SK-N-SH treated with all-trans-retinoic acid at 6 μM for 48 hours (cell line): ENCODE measurements around the gene SPOP.

Source experiments
- ATAC-seq: fragments of 200-7000 bp; cut with Tn5 transposase; 3 replicates; pipeline ENCODE4 v1.9.1; 2020; ENCODE audit warnings: mild to moderate bottlenecking, moderate library complexity
- ARNTL ChIP-seq: fragments of 450-650 bp; formaldehyde crosslinking; IDR thresholded peaks from 2 replicates; pipeline ENCODE4 v1.5.0; 2020; ENCODE audit warnings: low read depth, mild to moderate bottlenecking, moderate library complexity, borderline replicate concordance
- BACH2 ChIP-seq: fragments of 250-450 bp; sonication (Bioruptor Pico); IDR thresholded peaks from 2 replicates; pipeline ENCODE4 v1.9.0; 2021; ENCODE audit warnings: mild to moderate bottlenecking, borderline replicate concordance
- CREB5 ChIP-seq: fragments of 250-450 bp; sonication (Bioruptor Pico); IDR thresholded peaks from 2 replicates; pipeline ENCODE4 v1.5.1; 2020; ENCODE audit warnings: low read depth, mild to moderate bottlenecking, moderate library complexity
- ESRRG ChIP-seq: fragments of 250-450 bp; sonication (Bioruptor Pico); IDR thresholded peaks from 2 replicates; pipeline ENCODE4 v1.6.1; 2021; ENCODE audit warnings: mild to moderate bottlenecking
- GLIS3 ChIP-seq: fragments of 250-450 bp; sonication (Bioruptor Pico); IDR thresholded peaks from 2 replicates; pipeline ENCODE4 v1.5.0; 2020; ENCODE audit warnings: mild to moderate bottlenecking, moderate library complexity
- ISL1 ChIP-seq: fragments of 250-450 bp; sonication (Bioruptor Pico); IDR thresholded peaks from 2 replicates; pipeline ENCODE4 v2.1.2; 2022; ENCODE audit warnings: mild to moderate bottlenecking, moderate library complexity
- OSR1 ChIP-seq: fragments of 250-450 bp; sonication (Bioruptor Pico); IDR thresholded peaks from 2 replicates; pipeline ENCODE4 v1.8.0; 2022; ENCODE audit warnings: moderate library complexity, mild to moderate bottlenecking, inconsistent platforms
- PATZ1 ChIP-seq: fragments of 250-450 bp; sonication (Bioruptor Pico); IDR thresholded peaks from 2 replicates; pipeline ENCODE4 v1.8.0; 2020; ENCODE audit warnings: mild to moderate bottlenecking, moderate library complexity, borderline replicate concordance
- POU6F1 ChIP-seq: fragments of 250-450 bp; sonication (Bioruptor Pico); IDR thresholded peaks from 2 replicates; pipeline ENCODE4 v1.8.0; 2021; ENCODE audit warnings: low read depth, mild to moderate bottlenecking, moderate library complexity, borderline replicate concordance
- PPARA ChIP-seq: fragments of 250-450 bp; sonication (Bioruptor Pico); IDR thresholded peaks from 2 replicates; pipeline ENCODE4 v1.5.0; 2020; ENCODE audit warnings: mild to moderate bottlenecking, borderline replicate concordance
- RARB ChIP-seq: fragments of 250-450 bp; sonication (Bioruptor Pico); IDR thresholded peaks from 2 replicates; pipeline ENCODE4 v1.8.0; 2021; ENCODE audit warnings: mild to moderate bottlenecking, moderate library complexity
- SNAI2 ChIP-seq: fragments of 250-450 bp; sonication (Bioruptor Pico); IDR thresholded peaks from 2 replicates; pipeline ENCODE4 v1.5.0; 2020; ENCODE audit warnings: mild to moderate bottlenecking, moderate library complexity
- TOX ChIP-seq: fragments of 250-450 bp; sonication (Bioruptor Pico); IDR thresholded peaks from 2 replicates; pipeline ENCODE4 v1.8.0; 2021; ENCODE audit warnings: mild to moderate bottlenecking, moderate library complexity, borderline replicate concordance
- ZC3H10 ChIP-seq: fragments of 250-450 bp; sonication (Bioruptor Pico); IDR thresholded peaks from 2 replicates; pipeline ENCODE4 v1.5.1; 2021; ENCODE audit warnings: mild to moderate bottlenecking, moderate library complexity
- ZFP3 ChIP-seq: fragments of 250-450 bp; sonication (Bioruptor Pico); IDR thresholded peaks from 2 replicates; pipeline ENCODE4 v1.5.0; 2020; ENCODE audit warnings: mild to moderate bottlenecking, moderate library complexity
- ZFP30 ChIP-seq: fragments of 450-650 bp; formaldehyde crosslinking; IDR thresholded peaks from 2 replicates; pipeline ENCODE4 v1.5.0; 2022; ENCODE audit warnings: mild to moderate bottlenecking, moderate library complexity
- ZNF70 ChIP-seq: fragments of 450-650 bp; formaldehyde crosslinking; IDR thresholded peaks from 2 replicates; pipeline ENCODE4 v1.5.0; 2020; ENCODE audit warnings: mild to moderate bottlenecking, moderate library complexity
- ZNF8 ChIP-seq: fragments of 450-650 bp; formaldehyde crosslinking; IDR thresholded peaks from 2 replicates; pipeline ENCODE4 v1.5.0; 2020; ENCODE audit warnings: mild to moderate bottlenecking, moderate library complexity

Gene SPOP

GRCh38 chr17:49681106-49681979 lies 3.4 kb upstream of the SPOP start (continued):
- TF ChIP-seq TOX (CRISPR knock-in tag) = no peak

- TF ChIP-seq TOX (CRISPR knock-in tag) (no peak), ZNF70 (CRISPR knock-in tag) (no peak), RARB (no peak), PPARA (no peak), ZFP30 (CRISPR knock-in tag) (no peak), CREB5 (no peak)
- ATAC-seq = no peak
These were observed 2.4 kb upstream of the SPOP start for GRCh38 chr17:49680314-49680713.

GRCh38 chr17:49677134-49677932 lies 564 bp downstream of the SPOP start:
- ATAC-seq = peak; percentile 86
- no peak for TF ChIP-seq SNAI2 (CRISPR knock-in tag)
- TF ChIP-seq ISL1 (CRISPR knock-in tag) = no peak
- no peak for TF ChIP-seq ZNF8 (CRISPR knock-in tag)
- no peak for TF ChIP-seq ARNTL
- TF ChIP-seq PATZ1 (CRISPR knock-in tag) = 0 out of 2 replicates have a peak, but pooled peaks have one; percentile 54
- peak; percentile 97 for TF ChIP-seq ZFP3 (CRISPR knock-in tag)
- TF ChIP-seq CREB5 = no peak

GRCh38 chr17:49676276-49676868 lies 1.5 kb downstream of the SPOP start:
- no peak for ATAC-seq
- TF ChIP-seq RARB (no peak), ESRRG (CRISPR knock-in tag) (no peak), BACH2 (no peak), PATZ1 (CRISPR knock-in tag) (no peak), POU6F1 (CRISPR knock-in tag) (no peak), ZC3H10 (CRISPR knock-in tag) (no peak), SNAI2 (CRISPR knock-in tag) (no peak), GLIS3 (CRISPR knock-in tag) (no peak), OSR1 (CRISPR knock-in tag) (no peak)
